ENCODE data around the gene PRLR.
A peak's percentile ranks its signal among the peaks of the same experiment; 100 is the strongest.

Gene PRLR

GRCh38 chr5:35026941-35027340 is 203.3 kb downstream of the PRLR start:
- no peak for DNase-seq

DNA sequence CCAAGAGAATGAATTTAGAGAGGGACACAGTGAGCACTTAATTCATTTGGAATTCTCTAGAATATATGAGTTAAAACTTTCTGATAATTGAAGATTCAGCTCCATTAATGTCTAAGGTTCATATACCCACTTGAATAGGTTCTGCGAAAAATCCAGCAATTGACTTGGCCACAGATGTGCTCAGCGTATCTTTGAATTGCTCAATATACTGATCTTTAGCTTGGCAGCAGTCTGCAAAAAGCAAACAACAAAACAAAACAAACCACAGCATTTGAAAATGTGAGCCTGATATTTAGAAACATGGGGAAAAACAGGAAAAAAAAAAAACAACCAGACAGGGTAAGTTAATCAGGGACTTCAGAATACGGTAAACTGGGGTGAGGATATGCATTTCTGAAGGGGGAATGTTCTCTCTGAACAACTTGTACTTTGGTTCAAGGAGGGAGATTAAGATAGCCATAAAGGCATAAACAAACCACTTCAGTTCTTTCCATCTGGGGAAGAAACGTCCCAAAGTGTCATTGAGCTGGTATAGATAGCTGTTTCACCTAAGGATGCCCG is 203.9 kb downstream of the PRLR start:
- no peak for DNase-seq

DNA sequence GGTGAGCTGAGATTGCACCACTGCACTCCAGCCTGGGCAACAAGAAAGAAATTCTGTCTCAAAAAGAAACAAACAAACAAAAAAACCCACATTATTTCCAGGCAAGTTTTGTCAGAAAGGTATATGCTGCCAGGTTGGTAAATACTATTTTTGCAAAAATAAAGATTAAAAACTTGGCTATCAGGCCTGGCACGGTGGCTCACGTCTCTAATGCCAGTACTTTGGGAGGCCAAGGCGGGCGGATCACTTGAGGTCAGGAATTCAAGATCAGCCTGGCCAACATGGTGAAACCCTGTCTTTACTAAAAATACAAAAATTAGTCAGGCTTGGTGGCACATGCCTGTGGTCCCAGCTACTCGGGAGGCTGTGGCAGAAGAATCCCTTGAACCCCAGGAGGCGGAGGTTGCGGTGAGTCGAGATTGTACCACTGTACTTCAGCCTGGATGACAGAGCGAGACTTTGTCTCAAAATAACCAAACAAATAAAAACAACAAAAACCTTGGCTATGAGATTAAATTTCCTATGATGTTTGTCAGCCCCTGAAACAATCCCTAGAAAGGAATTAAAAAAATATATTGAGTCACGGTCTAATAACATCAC is 205.3 kb downstream of the PRLR start:
- DNase-seq: no peak

- no peak for DNase-seq
Measured at GRCh38 chr5:35023391-35024178, 206.7 kb downstream of the PRLR start.

- no peak for DNase-seq
Measured at GRCh38 chr5:35016174-35017051, 213.9 kb downstream of the PRLR start.

GRCh38 chr5:35015063-35015462 is 215.2 kb downstream of the PRLR start:
- no peak for DNase-seq

DNA sequence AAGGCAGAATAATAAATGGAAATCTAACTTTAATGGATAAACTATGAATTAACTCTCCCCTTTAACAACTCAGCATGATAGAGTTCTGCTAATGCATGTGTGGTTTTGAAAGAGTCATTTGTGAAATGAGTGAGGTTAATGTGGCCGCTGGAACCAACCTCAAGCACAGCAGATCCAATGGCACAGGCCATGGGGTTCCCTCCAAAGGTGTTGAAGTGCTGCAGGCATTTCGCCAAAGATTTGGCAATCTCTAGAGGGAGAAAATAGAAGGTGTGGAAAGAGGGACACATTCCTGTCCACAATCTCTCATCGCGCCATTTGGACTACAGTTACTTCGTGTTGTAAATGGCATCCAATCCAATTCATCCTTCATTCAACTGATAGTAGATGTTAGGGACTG is 217.5 kb downstream of the PRLR start:
- DNase-seq: no peak

DNA sequence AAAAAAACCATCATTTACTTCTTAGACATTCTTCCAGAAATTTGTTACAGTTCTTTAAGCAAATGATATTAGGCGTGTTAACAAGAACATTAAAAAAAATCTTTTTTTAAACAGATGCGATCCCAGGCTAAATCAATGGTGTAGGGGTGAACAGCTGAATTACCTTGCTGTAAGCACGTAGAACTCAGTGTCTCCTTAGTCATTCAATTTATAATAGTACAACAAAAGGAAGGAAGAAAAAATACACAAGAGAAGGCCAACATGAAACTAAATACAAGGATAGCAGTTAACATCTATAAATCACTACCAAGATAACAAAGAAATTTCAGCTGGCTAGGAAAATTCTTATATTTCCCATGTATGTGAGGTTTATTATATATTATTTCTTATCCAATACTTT is 217.9 kb downstream of the PRLR start:
- DNase-seq: no peak

GRCh38 chr5:35010676-35011075 is 219.6 kb downstream of the PRLR start:
- DNase-seq: no peak

- DNase-seq: no peak
Measured at GRCh38 chr5:35009657-35010056, 220.6 kb downstream of the PRLR start.

DNA sequence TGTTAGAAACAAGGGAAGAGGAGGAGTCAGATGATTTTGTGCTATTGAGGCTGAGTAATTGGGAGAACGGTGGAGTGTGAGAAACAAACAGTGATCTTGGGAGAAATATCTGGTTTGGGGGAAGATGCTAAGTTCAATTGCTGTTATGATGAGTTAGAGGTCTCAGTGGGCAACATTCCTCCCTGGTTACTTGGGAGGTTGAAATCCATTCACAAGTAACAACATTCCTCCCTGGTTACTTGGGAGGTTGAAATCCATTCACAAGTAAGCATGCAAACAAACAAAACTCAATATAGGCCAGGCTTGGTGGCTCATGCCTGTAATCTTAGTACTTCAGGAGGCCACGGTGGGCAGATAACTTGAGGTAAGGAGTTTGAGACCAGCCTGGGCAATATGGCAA is 221.3 kb downstream of the PRLR start:
- no peak for DNase-seq

GRCh38 chr5:35004771-35005170 is 225.5 kb downstream of the PRLR start:
- DNase-seq: no peak

- no peak for DNase-seq
Measured at GRCh38 chr5:35004200-35004599, 226.1 kb downstream of the PRLR start.

GRCh38 chr5:35003018-35003957 is 227.0 kb downstream of the PRLR start:
- DNase-seq: peak; percentile 81

- DNase-seq: no peak
Measured at GRCh38 chr5:35002459-35002858, 227.8 kb downstream of the PRLR start.

DNA sequence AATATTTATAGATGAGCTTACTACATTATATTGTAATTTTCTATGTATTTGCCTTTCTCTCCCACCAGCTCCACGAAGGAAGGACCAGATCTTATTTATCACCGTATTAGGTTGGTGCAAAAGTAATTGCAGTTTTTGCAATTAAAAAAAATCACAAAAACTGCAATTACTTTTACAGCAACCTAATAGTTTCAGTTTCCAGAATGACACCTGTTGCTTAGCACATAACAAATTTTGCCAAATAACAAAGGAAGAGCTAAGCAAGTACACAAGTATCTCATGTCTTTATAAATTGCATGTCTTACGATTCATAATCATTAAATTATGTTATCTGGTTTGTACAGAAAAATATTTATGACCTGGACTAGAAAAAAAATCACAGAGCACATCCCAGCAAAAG is 228.4 kb downstream of the PRLR start:
- DNase-seq: no peak

Measured in hematopoietic multipotent progenitor cell treated with erythropoietin and hydrocortisone succinate and interleukin-3 and kit ligand, for 4 days (in vitro differentiated cells).